Glomerular endothelial cell (primary cell): ENCODE results near the gene OTUD3. TPM values are rescaled to one million over a fixed set of nuclear protein-coding genes. Genes with fewer than 3 reads are reported as not detected.
"Not testable (repeated sequence)": the region's sequence is repeated elsewhere in the genome, so short reads cannot be mapped to it uniquely, and the experiment has no call there.

Source experiments
- DNase-seq: peaks from one replicate; pipeline ENCODE4 v3.0.0-alpha.2; 2011; ENCODE audit warnings: low read depth, low spot score; ENCODE audit errors: extremely low read depth
- total RNA-seq: library from RNA; depleted of rRNA; stranded (reverse); fragments of >200 nt; gene quantifications from 2 replicates; pipeline ENCODE4 v1.2.3, GENCODE V29; 2015

OTUD3 gene
- total RNA-seq, 1 donor from 2014 or later: 3.9 TPM

GRCh38 chr1:19866758-19867157 lies 15.4 kb upstream of the OTUD3 start:
- DNase-seq: no peak

- DNase-seq: not testable (repeated sequence)
Measured at GRCh38 chr1:19868575-19868974, 13.6 kb upstream of the OTUD3 start.

- not testable (repeated sequence) for DNase-seq
Measured at GRCh38 chr1:19869453-19869852, 12.7 kb upstream of the OTUD3 start.

- DNase-seq: no peak
Measured at GRCh38 chr1:19869929-19870328, 12.3 kb upstream of the OTUD3 start.

- no peak for DNase-seq
Measured at GRCh38 chr1:19872190-19872589, 10.0 kb upstream of the OTUD3 start.

- DNase-seq: no peak
Measured at GRCh38 chr1:19877181-19877750, 4.9 kb upstream of the OTUD3 start.

GRCh38 chr1:19877821-19878636 lies 4.2 kb upstream of the OTUD3 start:
- no peak for DNase-seq

GRCh38 chr1:19878637-19878985 lies 3.6 kb upstream of the OTUD3 start:
- no peak for DNase-seq

- DNase-seq: no peak
Measured at GRCh38 chr1:19879227-19879626, 3.0 kb upstream of the OTUD3 start.

GRCh38 chr1:19879661-19880060 lies 2.5 kb upstream of the OTUD3 start:
- DNase-seq: no peak

- DNase-seq: not testable (repeated sequence)
Measured at GRCh38 chr1:19880841-19881240, 1.4 kb upstream of the OTUD3 start.

GRCh38 chr1:19884312-19884711 lies 2.1 kb downstream of the OTUD3 start:
- no peak for DNase-seq

- no peak for DNase-seq
Measured at GRCh38 chr1:19885821-19886220, 3.6 kb downstream of the OTUD3 start.

GRCh38 chr1:19888112-19888511 lies 5.9 kb downstream of the OTUD3 start:
- DNase-seq: no peak

GRCh38 chr1:19889656-19890055 lies 7.5 kb downstream of the OTUD3 start:
- DNase-seq: no peak

- DNase-seq: no peak
Measured at GRCh38 chr1:19892129-19892528, 9.9 kb downstream of the OTUD3 start.

GRCh38 chr1:19892628-19893168 lies 10.5 kb downstream of the OTUD3 start:
- DNase-seq: peak; percentile 25

- no peak for DNase-seq
Measured at GRCh38 chr1:19893687-19894086, 11.5 kb downstream of the OTUD3 start.

- no peak for DNase-seq
Measured at GRCh38 chr1:19894218-19894617, 12.0 kb downstream of the OTUD3 start.

- no peak for DNase-seq
Measured at GRCh38 chr1:19901653-19902052, 19.5 kb downstream of the OTUD3 start.

- DNase-seq: no peak
Measured at GRCh38 chr1:19903621-19904020, 21.4 kb downstream of the OTUD3 start.

GRCh38 chr1:19907456-19907855 lies 25.3 kb downstream of the OTUD3 start:
- no peak for DNase-seq
